MM.1S (cell line): Measurements from ENCODE around the gene LAMTOR5.

Source experiments
- CTCF ChIP-seq: fragments of 300-600 bp; sonication (generic); IDR thresholded peaks from 2 replicates; pipeline ENCODE4 v1.5.1; 2016; ENCODE audit warnings: antibody characterized with exemption, low read length, mixed read lengths
- EZH2 ChIP-seq: fragments of 300-600 bp; sonication (generic); optimal IDR thresholded peaks from 2 replicates; pipeline ENCODE3; 2017; ENCODE audit warnings: low read depth, mild to moderate bottlenecking, antibody characterized with exemption, low read length, mixed read lengths

GRCh38 chr1:110430901-110431300 lies 23.4 kb upstream of the LAMTOR5 start:
- TF ChIP-seq EZH2 (no peak), CTCF (no peak)
